ENCODE results near the gene TAPT1. TPM values are rescaled to one million over a fixed set of nuclear protein-coding genes. Genes with fewer than 3 reads are reported as not detected.

TAPT1 gene
- total and polyA plus RNA-seq, 2 of the 13 experiments (the other 11 are each of a cell fraction or from before 2014, with no cell fraction given) = 24.5 to 25.3 TPM

GRCh38 chr4:16206848-16207247 is 19.4 kb downstream of the TAPT1 start:
- Histone ChIP-seq H3K27ac (ENCODE audit: extremely low read length, insufficient read depth, low read length) (no peak overlapping the region), H3K9ac (ENCODE audit: insufficient read depth, low read depth, low read length) (no peak overlapping the region), H3K36me3 (replicated peaks in 1 of 2; ENCODE audit: control insufficient read depth in 1 of 2, insufficient read depth in 2 of 2, low read length in 2 of 2) (peaks cover 9 to 31% of the 10 kb centered on the region in 2 experiments), H3K4me1 (ENCODE audit: insufficient read depth, low read length) (no peaks in the 10 kb centered on the region), H3K9me3 (ENCODE audit: low read length) (no peaks in the 10 kb centered on the region), H2AFZ (ENCODE audit: low read length) (no peak overlapping the region), H3K27me3 (ENCODE audit: control insufficient read depth in 1 of 2, insufficient read depth in 2 of 2, low read length in 2 of 2) (no peaks in the 10 kb centered on the region), H3K79me2 (ENCODE audit: insufficient read depth, low read length) (peaks cover 6% of the 10 kb centered on the region), H4K20me1 (ENCODE audit: insufficient read depth, low read length) (peaks cover 9% of the 10 kb centered on the region; the same call in 1 of the 2 replicates), H3K4me3 (replicated peaks in 1 of 3; ENCODE audit: insufficient read depth in 1 of 3, low read depth in 2 of 3, low read length in 3 of 3) (no peak overlapping the region), H3K4me2 (ENCODE audit: low read depth, low read length) (no peak overlapping the region)
- no peak for DNase-seq (ENCODE audit: low spot score)
- ChIA-PET CTCF (ENCODE audit: low intra/inter-chr PET ratio, low total read pairs) (no interaction called here), POLR2A (no interaction called here)
- no peak for TF ChIP-seq ZNF556 (CRISPR knock-in tag; IDR thresholded peaks at IDR 0.05; ENCODE audit: borderline replicate concordance)
- TF ChIP-seq TBX2 (CRISPR knock-in tag; IDR thresholded peaks at IDR 0.05; ENCODE audit: borderline replicate concordance) = no peak
- intact Hi-C loops (cut with micrococcal nuclease; ENCODE audit: unreplicated experiment) (no loop called here), in situ Hi-C loops (cut with HindIII; ENCODE audit: extremely low pct_ligation_motif_present, low pct_unique_long_range_greater_than_20kb) (no loop called here)
- ATAC-seq = no peak
- BruUV-seq (replicated peaks) = no TSS peak
- FAIRE-seq = no peak
- WGBS (ENCODE audit: low lambda C conversion rate) = 86% methylated on average over 2 of the region's 2 CpGs

- no TSS peak for BruUV-seq (replicated peaks)
- Histone ChIP-seq H3K27me3 (ENCODE audit: control insufficient read depth in 1 of 2, insufficient read depth in 2 of 2, low read length in 2 of 2) (no peaks in the 10 kb centered on the region), H3K4me3 (replicated peaks in 1 of 3; ENCODE audit: insufficient read depth in 1 of 3, low read depth in 2 of 3, low read length in 3 of 3) (no peak overlapping the region), H2AFZ (ENCODE audit: low read length) (no peak overlapping the region), H3K9ac (ENCODE audit: insufficient read depth, low read depth, low read length) (no peak overlapping the region), H3K4me2 (ENCODE audit: low read depth, low read length) (no peak overlapping the region), H3K9me3 (ENCODE audit: low read length) (no peaks in the 10 kb centered on the region), H3K36me3 (replicated peaks in 1 of 2; ENCODE audit: control insufficient read depth in 1 of 2, insufficient read depth in 2 of 2, low read length in 2 of 2) (peaks cover 9 to 25% of the 10 kb centered on the region in 2 experiments), H4K20me1 (ENCODE audit: insufficient read depth, low read length) (peaks cover 9% of the 10 kb centered on the region; the same call in 1 of the 2 replicates), H3K79me2 (ENCODE audit: insufficient read depth, low read length) (peaks cover 6% of the 10 kb centered on the region), H3K27ac (ENCODE audit: extremely low read length, insufficient read depth, low read length) (no peak overlapping the region), H3K4me1 (ENCODE audit: insufficient read depth, low read length) (no peaks in the 10 kb centered on the region)
- WGBS (ENCODE audit: low lambda C conversion rate) = 99% methylated on average over 5 of the region's 5 CpGs
- FAIRE-seq (no peak), ATAC-seq (no peak), DNase-seq (ENCODE audit: low spot score) (no peak)
- in situ Hi-C loops (cut with HindIII; ENCODE audit: extremely low pct_ligation_motif_present, low pct_unique_long_range_greater_than_20kb) = no loop called here
- intact Hi-C loops (cut with micrococcal nuclease; ENCODE audit: unreplicated experiment) = no loop called here
- POLR2A ChIA-PET = no interaction called here
- CTCF ChIA-PET (ENCODE audit: low intra/inter-chr PET ratio, low total read pairs) = interaction anchor here (1.7 kb wide), 1 partner anchor 180 kb away, joined by 14 read pairs; no protein-coding TSS in a partner anchor
- no peak for TF ChIP-seq ZNF687 (CRISPR knock-in tag; IDR thresholded peaks at IDR 0.05)
- TF ChIP-seq TAF1 (CRISPR knock-in tag; IDR thresholded peaks at IDR 0.05) = no peak
- TF ChIP-seq BRCA1 (CRISPR knock-in tag; IDR thresholded peaks at IDR 0.05) = no peak
- no peak for TF ChIP-seq ZBTB38 (CRISPR knock-in tag; IDR thresholded peaks at IDR 0.05)
- no peak for TF ChIP-seq SNAPC5 (CRISPR knock-in tag; IDR thresholded peaks at IDR 0.05; ENCODE audit: borderline replicate concordance)
- TF ChIP-seq ZBED4 (CRISPR knock-in tag; IDR thresholded peaks at IDR 0.05; ENCODE audit: borderline replicate concordance) = no peak
Observed at GRCh38 chr4:16206301-16206700, 20.0 kb downstream of the TAPT1 start.

Measured in HepG2 (cell line).